Loucy (cell line): Measurements from ENCODE around the gene BMP8B.

Experiments used
- H2AFZ ChIP-seq: fragments of 200-600 bp; sonication (generic); 2 replicates; pipeline ENCODE4 v1.6.0; 2016; ENCODE audit warnings: antibody characterized with exemption, mild to moderate bottlenecking, low read length, moderate library complexity
- H3F3A ChIP-seq: fragments of 200-600 bp; 2 replicates; pipeline ENCODE4 v1.6.0; 2016; ENCODE audit warnings: antibody characterized with exemption, low read depth, mild to moderate bottlenecking
- H3K27me3 ChIP-seq: fragments of 200-600 bp; sonication (generic); 2 replicates; pipeline ENCODE4 v1.6.1; 2014; ENCODE audit warnings: low read length, mild to moderate bottlenecking; ENCODE audit not compliant: insufficient read depth, poor library complexity, severe bottlenecking
- H3K36me3 ChIP-seq: fragments of 200-600 bp; sonication (generic); 2 replicates; pipeline ENCODE4 v1.6.1; 2016; ENCODE audit warnings: low read length; ENCODE audit not compliant: insufficient read depth
- H3K4me1 ChIP-seq: fragments of 200-600 bp; sonication (generic); 2 replicates; pipeline ENCODE4 v1.5.1; 2014; ENCODE audit warnings: low read length, mild to moderate bottlenecking; ENCODE audit not compliant: insufficient read depth, poor library complexity, severe bottlenecking
- H3K4me2 ChIP-seq: fragments of 200-600 bp; sonication (generic); 2 replicates; pipeline ENCODE4 v1.6.0; 2014; ENCODE audit warnings: antibody characterized with exemption, low read length, low read depth, mild to moderate bottlenecking; ENCODE audit not compliant: poor library complexity, severe bottlenecking
- H3K4me3 ChIP-seq: fragments of 200-600 bp; sonication (generic); 2 replicates; pipeline ENCODE4 v1.5.1; 2014; ENCODE audit warnings: low read length, mild to moderate bottlenecking, mixed read lengths; ENCODE audit not compliant: poor library complexity, severe bottlenecking
- H3K79me2 ChIP-seq: fragments of 200-600 bp; sonication (generic); 2 replicates; pipeline ENCODE4 v1.6.1; 2014; ENCODE audit warnings: low read length; ENCODE audit not compliant: insufficient read depth
- H3K9ac ChIP-seq: fragments of 200-600 bp; sonication (generic); 2 replicates; pipeline ENCODE4 v1.6.0; 2014; ENCODE audit warnings: mild to moderate bottlenecking, low read depth, low read length, moderate library complexity; ENCODE audit not compliant: poor library complexity, severe bottlenecking
- H3K9me2 ChIP-seq: fragments of 200-600 bp; sonication (generic); replicated peaks from 2 replicates; pipeline ENCODE4 v1.6.1; 2016; ENCODE audit warnings: low read depth, low read length, mixed read lengths
- H3K9me3 ChIP-seq: fragments of 200-600 bp; sonication (generic); 2 replicates; pipeline ENCODE4 v1.6.1; 2014; ENCODE audit warnings: mild to moderate bottlenecking, antibody characterized with exemption, low read length, low read depth; ENCODE audit not compliant: insufficient read depth
- H4K20me1 ChIP-seq: fragments of 200-600 bp; sonication (generic); 2 replicates; pipeline ENCODE4 v1.6.0; 2014; ENCODE audit warnings: antibody characterized with exemption, low read length, mild to moderate bottlenecking; ENCODE audit not compliant: insufficient read depth, poor library complexity, severe bottlenecking
- EZH2phosphoT487 ChIP-seq: fragments of 200-600 bp; IDR thresholded peaks from 2 replicates; pipeline ENCODE4 v1.6.1; 2018; ENCODE audit warnings: antibody characterized with exemption, mild to moderate bottlenecking, moderate library complexity, borderline replicate concordance
- TF ChIP-seq, protein P1 (sequence below): fragments of 200-600 bp; sonication (generic); conservative IDR thresholded peaks from 2 replicates; pipeline ENCODE4 v1.5.1; 2014; ENCODE audit warnings: mild to moderate bottlenecking, antibody characterized with exemption, low read length

Gene BMP8B

DNA sequence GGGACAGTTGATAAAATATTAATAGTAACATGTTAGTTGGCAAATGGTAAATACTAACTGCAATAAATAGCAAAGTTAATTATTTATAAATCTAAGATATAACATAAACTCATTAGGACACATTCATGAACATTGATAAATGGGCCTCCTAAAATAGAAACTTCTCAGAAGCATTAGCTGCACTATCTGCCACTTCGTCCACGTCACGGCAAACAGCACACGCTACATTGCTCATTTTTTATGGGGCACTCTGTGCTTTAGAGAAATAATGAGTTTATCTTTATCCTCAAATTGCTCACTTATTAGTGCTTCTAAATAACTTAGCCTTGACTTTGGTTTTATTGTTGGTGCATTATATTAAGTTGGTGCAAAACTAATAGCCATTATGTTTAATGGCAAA, 81.2 kb downstream of the BMP8B start:
- no peak overlapping the region for H3K9ac ChIP-seq
- TF ChIP-seq, protein P1, sequence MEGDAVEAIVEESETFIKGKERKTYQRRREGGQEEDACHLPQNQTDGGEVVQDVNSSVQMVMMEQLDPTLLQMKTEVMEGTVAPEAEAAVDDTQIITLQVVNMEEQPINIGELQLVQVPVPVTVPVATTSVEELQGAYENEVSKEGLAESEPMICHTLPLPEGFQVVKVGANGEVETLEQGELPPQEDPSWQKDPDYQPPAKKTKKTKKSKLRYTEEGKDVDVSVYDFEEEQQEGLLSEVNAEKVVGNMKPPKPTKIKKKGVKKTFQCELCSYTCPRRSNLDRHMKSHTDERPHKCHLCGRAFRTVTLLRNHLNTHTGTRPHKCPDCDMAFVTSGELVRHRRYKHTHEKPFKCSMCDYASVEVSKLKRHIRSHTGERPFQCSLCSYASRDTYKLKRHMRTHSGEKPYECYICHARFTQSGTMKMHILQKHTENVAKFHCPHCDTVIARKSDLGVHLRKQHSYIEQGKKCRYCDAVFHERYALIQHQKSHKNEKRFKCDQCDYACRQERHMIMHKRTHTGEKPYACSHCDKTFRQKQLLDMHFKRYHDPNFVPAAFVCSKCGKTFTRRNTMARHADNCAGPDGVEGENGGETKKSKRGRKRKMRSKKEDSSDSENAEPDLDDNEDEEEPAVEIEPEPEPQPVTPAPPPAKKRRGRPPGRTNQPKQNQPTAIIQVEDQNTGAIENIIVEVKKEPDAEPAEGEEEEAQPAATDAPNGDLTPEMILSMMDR, result no peak
- TF ChIP-seq EZH2phosphoT487, result no peak
- H3K9me3 ChIP-seq, result no peaks in the 10 kb centered on the region
- H4K20me1 ChIP-seq, result no peaks in the 10 kb centered on the region
- no peak overlapping the region for H3K4me3 ChIP-seq
- no peaks in the 10 kb centered on the region for H3K9me2 ChIP-seq
- H2AFZ ChIP-seq, result no peak overlapping the region
- no peaks in the 10 kb centered on the region for H3F3A ChIP-seq
- H3K4me2 ChIP-seq, result no peak overlapping the region
- no peaks in the 10 kb centered on the region for H3K79me2 ChIP-seq
- H3K36me3 ChIP-seq, result no peaks in the 10 kb centered on the region
- H3K4me1 ChIP-seq, result no peaks in the 10 kb centered on the region
- no peaks in the 10 kb centered on the region for H3K27me3 ChIP-seq
